T-helper 17 cell (primary cell): ENCODE data around the gene CBX5. TPM values are rescaled to one million over a fixed set of nuclear protein-coding genes. Genes with fewer than 3 reads are reported as not detected.

Experiments used
- ATAC-seq: fragments of 150-1000 bp; cut with Tn5 transposase; 2 replicates; pipeline ENCODE4 v1.10.0; 2021; ENCODE audit warnings: mild to moderate bottlenecking, moderate library complexity
- DNase-seq, 3 donors: peaks; one replicate each; pipeline versions ENCODE4 v3.0.0 to v3.0.0-alpha.2; 2020 to 2021
- H3K9me3 ChIP-seq: one replicate; pipeline ENCODE4 v1.7.0; 2013; ENCODE audit warnings: low read length, mild to moderate bottlenecking; ENCODE audit not compliant: control insufficient read depth, poor library complexity, severe bottlenecking
- H3K27ac Mint-ChIP-seq: one replicate; pipeline ENCODE4 v1.8.0; 2022; ENCODE audit warnings: mild to moderate bottlenecking, moderate library complexity, mixed read lengths
- H3K27me3 Mint-ChIP-seq: one replicate; pipeline ENCODE4 v1.8.0; 2022; ENCODE audit warnings: mixed read lengths
- H3K36me3 Mint-ChIP-seq: one replicate; pipeline ENCODE4 v1.8.0; 2022; ENCODE audit warnings: low read depth, mixed read lengths
- H3K4me1 Mint-ChIP-seq: one replicate; pipeline ENCODE4 v1.8.0; 2022; ENCODE audit warnings: mild to moderate bottlenecking, mixed read lengths
- H3K4me3 Mint-ChIP-seq: one replicate; pipeline ENCODE4 v1.8.0; 2022; ENCODE audit warnings: mild to moderate bottlenecking, moderate library complexity, mixed read lengths
- total RNA-seq, 4 donors: library from RNA in 2 of 4; stranded (reverse) in 2 of 4; gene quantifications; one replicate each; pipeline ENCODE4 v1.2.3 and lab custom pipeline; 2022 to 2026

Gene CBX5
- total RNA-seq, 2 donors from 2014 or later = 31.1 to 34.9 TPM

DNA sequence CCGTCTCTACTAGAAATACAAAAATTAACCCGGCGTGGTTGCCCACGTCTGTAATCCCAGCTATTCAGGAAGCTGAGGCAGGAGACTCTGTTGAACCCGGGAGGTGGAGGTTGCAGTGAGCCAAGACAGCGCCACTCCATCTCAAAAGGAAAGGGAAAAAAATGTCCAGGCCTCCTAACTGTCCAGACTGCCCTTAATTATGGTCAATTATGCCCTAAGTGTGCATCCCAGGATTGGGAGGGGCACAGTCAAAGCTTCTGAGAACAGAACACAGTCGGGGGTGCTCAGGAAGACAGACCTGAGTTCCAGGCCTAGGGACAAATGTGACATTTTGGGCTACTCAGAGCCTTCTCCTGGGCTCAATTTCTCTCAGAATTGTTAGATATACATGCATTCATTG is 59.4 kb downstream of the CBX5 start:
- no peak overlapping the region for H3K27ac Mint-ChIP-seq
- H3K4me3 Mint-ChIP-seq = no peak overlapping the region
- no peak for ATAC-seq
- H3K36me3 Mint-ChIP-seq = no peaks in the 10 kb centered on the region
- no peaks in the 10 kb centered on the region for H3K9me3 ChIP-seq
- peaks cover 7% of the 10 kb centered on the region for H3K27me3 Mint-ChIP-seq
- peaks cover 14% of the 10 kb centered on the region for H3K4me1 Mint-ChIP-seq
- DNase-seq = no peak

DNA sequence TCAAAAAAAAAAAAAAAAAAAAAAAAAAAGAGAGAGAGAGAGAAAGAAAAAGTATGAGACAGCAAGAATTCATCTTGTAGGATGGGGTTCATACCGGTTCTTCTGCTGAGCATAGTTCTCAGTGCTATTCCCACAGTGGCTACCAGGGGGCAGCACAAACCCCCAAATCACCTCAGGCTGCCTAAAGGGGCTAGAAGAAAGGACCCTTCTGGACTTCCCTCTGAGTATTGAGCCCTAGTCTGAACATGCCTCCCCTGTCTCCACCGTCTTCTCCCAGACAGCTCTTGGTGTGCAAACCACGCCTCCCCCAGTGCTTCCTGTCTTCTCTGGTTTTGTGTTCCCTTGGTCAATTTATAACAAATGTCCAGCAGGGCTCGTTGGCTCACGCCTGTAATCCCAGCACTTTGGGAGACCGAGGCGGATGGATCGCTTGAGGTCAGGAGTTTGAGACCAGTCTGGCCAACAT is 59.8 kb downstream of the CBX5 start:
- DNase-seq = peak; percentile 34 to 53 (median 48)
- H3K27me3 Mint-ChIP-seq = peaks cover 7% of the 10 kb centered on the region
- ATAC-seq = peak; percentile 63
- H3K4me3 Mint-ChIP-seq = peak overlapping the region; percentile 57
- H3K4me1 Mint-ChIP-seq = peaks cover 16% of the 10 kb centered on the region
- no peaks in the 10 kb centered on the region for H3K36me3 Mint-ChIP-seq
- H3K9me3 ChIP-seq = no peaks in the 10 kb centered on the region
- H3K27ac Mint-ChIP-seq = no peak overlapping the region

DNA sequence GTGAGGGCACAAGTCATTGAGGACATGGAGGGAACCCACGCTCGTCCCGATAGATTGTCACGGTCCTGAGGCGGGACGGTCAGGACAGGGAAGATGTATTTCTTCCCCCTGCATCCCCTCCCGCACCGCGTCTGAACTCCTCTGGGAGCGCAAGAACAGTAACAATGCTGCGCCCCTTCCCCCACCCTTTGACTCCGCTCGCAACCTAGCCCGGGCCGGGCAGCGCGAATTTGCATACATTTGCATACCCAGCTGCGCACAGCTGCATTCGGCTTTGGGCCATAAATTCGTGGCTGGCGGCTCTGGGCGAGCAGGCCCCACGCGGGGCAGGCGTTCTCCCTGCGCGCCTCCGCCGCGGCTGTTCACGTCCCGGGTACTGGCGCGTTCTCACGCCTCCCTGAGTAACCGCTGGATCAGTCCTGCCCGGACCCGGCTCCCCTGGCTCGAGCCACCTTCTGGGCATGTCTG is 62.1 kb downstream of the CBX5 start:
- no peak overlapping the region for H3K27ac Mint-ChIP-seq
- no peak overlapping the region for H3K4me3 Mint-ChIP-seq

DNA sequence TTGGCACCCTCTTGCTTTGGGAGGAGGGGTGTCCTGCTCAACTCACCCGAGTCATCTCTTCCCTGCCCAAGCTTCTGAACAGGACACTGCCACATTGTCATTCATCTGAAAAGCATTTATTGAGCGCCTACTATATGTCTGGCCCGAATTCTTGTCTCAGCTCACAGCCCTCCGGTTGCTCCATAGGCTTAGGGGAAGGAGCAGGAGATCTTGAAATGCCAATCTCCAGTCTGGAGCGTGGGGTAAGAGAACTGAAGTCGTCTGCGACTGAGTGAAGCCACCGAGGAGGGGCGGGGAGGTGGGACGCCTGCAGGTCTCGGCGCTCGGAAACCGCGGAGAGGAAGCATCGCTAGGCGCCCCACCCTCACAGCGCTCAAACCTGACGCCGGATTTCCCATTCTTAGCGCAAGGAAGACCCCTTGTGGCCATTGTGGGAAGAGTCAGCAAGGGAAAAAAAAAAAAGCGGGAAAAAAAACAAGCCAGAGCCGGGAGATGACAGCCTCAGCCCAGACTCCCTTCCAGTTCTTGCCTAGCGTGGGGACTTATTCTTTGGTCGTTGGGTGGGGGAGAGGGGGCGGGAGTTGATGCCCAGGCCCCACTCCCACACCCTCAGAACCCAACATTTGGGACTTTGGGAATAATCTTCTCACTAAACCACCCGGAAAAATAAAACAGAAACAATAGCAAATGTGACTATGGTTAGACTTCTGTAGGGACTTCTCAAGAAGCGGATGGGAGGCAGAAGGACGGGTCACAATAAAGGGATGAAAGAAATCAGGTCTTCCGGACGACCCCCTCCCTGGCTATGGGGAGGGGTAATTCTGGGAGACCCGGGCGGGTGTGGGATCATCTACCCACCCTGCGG is 62.9 kb downstream of the CBX5 start:
- no peaks in the 10 kb centered on the region for H3K9me3 ChIP-seq
- H3K4me1 Mint-ChIP-seq = peaks cover 20% of the 10 kb centered on the region
- peaks cover 10% of the 10 kb centered on the region for H3K27me3 Mint-ChIP-seq
- H3K4me3 Mint-ChIP-seq = peak overlapping the region; percentile 96
- ATAC-seq = peak; percentile 76
- peaks cover 2% of the 10 kb centered on the region for H3K36me3 Mint-ChIP-seq
- peak; percentile 62 to 73 (median 70) for DNase-seq
- peak overlapping the region; percentile 88 for H3K27ac Mint-ChIP-seq

More for the DNA sequence above, 62.1 kb downstream of the CBX5 start:
- peaks cover 18% of the 10 kb centered on the region for H3K4me1 Mint-ChIP-seq
- H3K27me3 Mint-ChIP-seq = peaks cover 7% of the 10 kb centered on the region
- H3K36me3 Mint-ChIP-seq = no peaks in the 10 kb centered on the region
- ATAC-seq (no peak), DNase-seq (no peak)
- no peaks in the 10 kb centered on the region for H3K9me3 ChIP-seq

DNA sequence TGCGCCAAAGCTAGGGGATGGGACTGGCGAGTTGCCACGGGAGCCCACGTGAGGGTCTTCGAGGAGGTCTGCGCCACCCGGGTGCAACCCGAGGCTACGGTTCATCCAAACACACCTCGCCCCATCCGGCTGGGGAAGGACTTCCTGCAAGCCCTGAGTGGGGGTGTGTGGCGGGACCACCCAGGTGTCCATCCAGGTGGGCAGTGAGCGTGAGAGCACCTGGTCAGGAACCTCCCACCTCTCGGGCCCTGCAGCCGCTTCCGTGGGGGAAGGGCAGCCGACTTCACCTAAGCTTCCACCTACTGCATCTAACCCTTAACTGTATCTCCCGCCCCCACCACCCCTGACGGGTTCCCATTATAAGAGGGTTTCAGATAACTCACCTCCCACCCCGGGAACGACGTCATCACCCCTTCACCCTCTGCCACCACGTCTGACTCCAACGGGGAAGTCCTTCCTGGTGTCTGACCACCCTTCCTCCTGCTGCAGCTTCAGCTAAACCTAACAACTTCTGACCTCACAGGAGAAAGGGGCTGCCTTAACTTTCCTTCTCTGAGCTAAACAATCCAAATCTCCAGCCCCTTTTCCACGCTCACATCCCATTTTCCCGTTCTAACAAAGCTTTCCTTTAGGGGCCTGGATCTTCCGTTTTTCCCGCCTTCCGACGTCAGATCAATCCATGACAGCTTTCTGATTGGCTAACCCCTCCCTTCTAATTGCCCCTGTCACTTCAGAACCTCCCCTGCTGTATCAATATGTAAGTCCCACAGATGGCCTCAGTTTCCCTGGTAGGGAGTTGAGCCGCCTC is 63.7 kb downstream of the CBX5 start:
- peaks cover 3% of the 10 kb centered on the region for H3K36me3 Mint-ChIP-seq
- peaks cover 16% of the 10 kb centered on the region for H3K27me3 Mint-ChIP-seq
- ATAC-seq (no peak), DNase-seq (peak; percentile 17 to 25 (median 22))
- peak overlapping the region; percentile 96 for H3K4me3 Mint-ChIP-seq
- H3K27ac Mint-ChIP-seq = peak overlapping the region; percentile 88
- peaks cover 25% of the 10 kb centered on the region for H3K4me1 Mint-ChIP-seq
- H3K9me3 ChIP-seq = no peaks in the 10 kb centered on the region

DNA sequence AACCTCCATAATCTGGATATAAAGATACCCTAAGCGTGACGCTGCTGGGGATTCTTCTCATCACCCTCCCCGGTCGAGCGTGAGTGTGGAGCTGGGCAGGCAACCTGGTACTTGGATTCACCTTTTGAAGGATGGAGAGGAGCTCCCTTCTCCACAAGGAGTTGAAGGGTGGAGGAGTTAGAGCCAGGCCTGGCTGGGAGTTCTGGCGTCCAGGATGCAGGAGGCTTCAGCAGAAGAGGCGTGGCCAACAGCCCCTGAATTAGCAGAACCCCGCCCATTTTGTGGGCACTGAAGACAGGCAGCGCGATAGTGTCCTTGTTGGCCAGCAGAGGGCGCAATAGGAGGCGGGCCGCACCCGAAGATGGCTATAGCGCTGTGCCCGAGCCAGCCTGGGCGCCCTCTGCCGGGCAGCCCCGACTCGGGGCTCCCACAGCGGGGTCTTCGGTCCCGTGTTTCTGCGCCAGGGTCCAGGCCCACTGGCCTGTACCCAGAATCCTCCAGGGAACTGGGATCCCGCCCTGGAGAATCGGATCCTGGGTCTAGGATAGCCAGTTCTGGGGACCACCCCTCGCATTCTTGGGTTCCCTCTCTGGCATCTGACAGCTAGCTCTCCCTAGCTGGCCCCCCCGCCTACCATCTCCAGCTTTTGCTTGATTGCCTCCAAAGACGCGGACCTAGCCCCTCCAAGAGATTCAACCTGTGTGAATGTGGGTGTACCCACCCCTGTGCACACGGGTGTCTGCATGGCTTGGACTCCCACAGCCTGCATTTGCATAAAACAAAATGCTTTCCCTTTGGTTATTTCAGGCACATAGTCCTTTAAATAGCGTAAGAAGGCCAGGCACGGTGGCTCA is 65.1 kb downstream of the CBX5 start:
- Mint-ChIP-seq H3K27me3 (peaks cover 20% of the 10 kb centered on the region), H3K4me3 (peak overlapping the region; percentile 96), H3K36me3 (peaks cover 3% of the 10 kb centered on the region), H3K4me1 (peaks cover 25% of the 10 kb centered on the region), H3K27ac (no peak overlapping the region)
- no peaks in the 10 kb centered on the region for H3K9me3 ChIP-seq
- ATAC-seq = peak; percentile 88
- peak; percentile 83 to 91 (median 84) for DNase-seq

DNA sequence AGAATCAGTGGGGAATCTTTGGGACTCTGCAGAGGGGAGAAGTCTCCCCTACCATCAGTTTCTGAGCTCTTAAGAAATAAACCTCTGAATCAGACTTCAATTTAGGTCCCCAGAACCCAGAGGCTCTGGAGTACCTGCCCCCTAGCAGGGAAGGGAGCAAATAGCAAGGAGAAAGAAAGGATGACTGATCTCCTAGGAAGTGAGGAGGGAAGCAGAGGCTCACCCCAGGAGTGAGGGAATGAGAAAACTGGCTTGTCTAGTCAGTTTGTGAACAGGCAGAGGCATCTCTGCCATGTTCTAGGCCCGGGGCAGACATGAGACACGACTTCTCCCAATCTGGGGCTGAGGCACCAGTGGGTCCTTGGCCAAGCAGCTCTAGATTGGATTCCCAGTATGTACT is 66.8 kb downstream of the CBX5 start:
- Mint-ChIP-seq H3K4me3 (no peak overlapping the region), H3K27me3 (peaks cover 28% of the 10 kb centered on the region), H3K4me1 (peaks cover 25% of the 10 kb centered on the region), H3K36me3 (peaks cover 3% of the 10 kb centered on the region), H3K27ac (no peak overlapping the region)
- DNase-seq (no peak), ATAC-seq (no peak)
- no peaks in the 10 kb centered on the region for H3K9me3 ChIP-seq

DNA sequence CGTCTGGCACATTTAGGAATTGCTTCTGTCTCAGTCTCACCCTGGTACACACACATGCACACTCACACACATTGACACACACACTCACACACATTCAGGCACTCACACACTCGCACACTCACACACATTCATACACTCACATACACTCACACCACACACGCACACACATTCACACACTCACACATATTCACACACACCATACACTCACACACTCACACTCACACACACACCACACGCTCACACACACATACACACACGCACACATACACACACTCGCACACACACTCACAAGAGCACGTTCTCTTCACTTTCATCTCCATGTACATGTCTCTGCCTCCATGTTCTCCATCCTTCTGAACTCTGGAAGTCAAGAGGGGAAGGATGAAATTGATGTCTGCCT is 68.0 kb downstream of the CBX5 start:
- H3K4me1 Mint-ChIP-seq = peaks cover 26% of the 10 kb centered on the region
- peaks cover 3% of the 10 kb centered on the region for H3K36me3 Mint-ChIP-seq
- H3K9me3 ChIP-seq = no peaks in the 10 kb centered on the region
- ATAC-seq (no peak), DNase-seq (no peak)
- no peak overlapping the region for H3K27ac Mint-ChIP-seq
- no peak overlapping the region for H3K4me3 Mint-ChIP-seq
- H3K27me3 Mint-ChIP-seq = peaks cover 32% of the 10 kb centered on the region

DNA sequence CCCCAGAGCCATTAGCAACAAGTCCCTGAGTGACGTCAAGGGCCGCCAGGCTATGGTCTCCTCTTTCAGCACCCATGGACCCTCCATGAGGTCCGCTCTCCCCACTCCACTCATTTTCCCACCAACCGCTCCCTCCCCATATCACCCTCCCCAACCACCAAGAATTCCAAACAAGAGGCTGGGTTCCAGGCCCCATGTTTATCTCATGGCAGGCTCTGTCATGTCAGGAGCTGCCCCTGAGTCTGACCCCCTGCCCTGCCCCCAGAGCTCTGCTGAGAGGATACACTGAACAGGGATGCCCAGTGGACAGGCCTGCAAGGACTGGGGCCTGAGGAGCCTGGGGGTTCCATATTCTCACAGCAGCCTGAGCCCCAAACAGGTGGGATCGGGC is 69.5 kb downstream of the CBX5 start:
- peaks cover 16% of the 10 kb centered on the region for H3K4me1 Mint-ChIP-seq
- H3K36me3 Mint-ChIP-seq = peaks cover 3% of the 10 kb centered on the region
- ATAC-seq (no peak), DNase-seq (no peak)
- H3K27me3 Mint-ChIP-seq = peaks cover 43% of the 10 kb centered on the region
- no peak overlapping the region for H3K4me3 Mint-ChIP-seq
- no peak overlapping the region for H3K27ac Mint-ChIP-seq
- H3K9me3 ChIP-seq = no peaks in the 10 kb centered on the region

DNA sequence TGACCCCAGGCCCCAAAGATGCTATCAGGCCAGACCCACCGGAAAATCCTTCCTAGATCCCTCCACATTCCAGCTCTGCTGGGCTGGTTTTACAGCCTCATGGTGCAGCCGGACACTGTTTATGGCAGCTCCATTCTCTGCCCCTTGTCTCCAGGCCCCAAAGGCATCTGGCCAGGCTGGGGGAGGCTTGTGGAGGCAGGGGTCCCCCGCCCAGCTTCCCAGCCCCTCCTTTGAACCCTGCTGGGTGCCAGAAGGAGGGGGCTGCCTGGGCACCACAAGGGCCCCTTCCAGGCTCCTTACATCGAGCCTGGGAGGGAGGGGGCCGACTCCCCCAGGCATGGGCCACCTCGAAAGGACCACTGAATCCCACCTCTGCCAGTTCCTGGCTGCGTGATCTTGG is 71.3 kb downstream of the CBX5 start:
- ATAC-seq (no peak), DNase-seq (no peak)
- no peak overlapping the region for H3K27ac Mint-ChIP-seq
- H3K4me3 Mint-ChIP-seq = no peak overlapping the region
- H3K36me3 Mint-ChIP-seq = peaks cover 3% of the 10 kb centered on the region
- H3K27me3 Mint-ChIP-seq = peaks cover 56% of the 10 kb centered on the region
- H3K9me3 ChIP-seq = no peaks in the 10 kb centered on the region
- peaks cover 14% of the 10 kb centered on the region for H3K4me1 Mint-ChIP-seq

DNA sequence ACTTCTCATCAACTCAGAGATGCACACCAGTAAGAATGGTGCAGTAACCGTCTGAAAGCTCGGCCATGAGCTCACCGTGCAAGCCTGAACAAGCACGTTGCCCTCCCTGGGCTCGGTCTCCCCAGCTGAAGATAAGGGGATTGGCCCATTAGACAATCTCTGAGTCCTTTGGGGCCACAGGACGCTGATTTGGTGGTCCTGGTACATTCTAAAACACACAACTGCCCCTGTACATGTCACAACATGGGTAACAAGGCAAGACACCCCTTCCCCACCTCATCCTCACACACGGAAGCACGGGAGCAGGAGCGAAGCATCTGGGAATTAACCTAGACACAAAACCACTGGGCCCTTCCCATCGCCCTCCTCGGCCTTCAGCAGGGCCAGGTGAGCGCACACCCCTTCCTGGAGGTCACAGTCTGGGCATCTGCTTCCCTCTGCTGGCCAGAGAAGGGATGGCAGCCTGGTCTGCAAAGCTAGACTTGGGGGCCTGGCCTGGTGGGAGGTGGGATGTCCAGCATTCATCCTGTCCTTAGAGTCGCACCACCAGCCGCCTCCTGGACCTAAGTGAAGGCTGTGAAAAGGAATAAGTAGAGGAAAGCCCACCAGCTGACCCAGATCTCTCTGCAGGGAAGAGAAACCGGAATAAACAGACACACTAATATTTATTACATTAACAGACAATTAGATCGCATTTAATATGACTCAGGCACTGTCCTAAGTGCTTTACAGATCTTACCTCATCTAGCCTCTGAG is 72.2 kb downstream of the CBX5 start:
- no peak overlapping the region for H3K27ac Mint-ChIP-seq
- ATAC-seq = peak; percentile 91
- H3K9me3 ChIP-seq = no peaks in the 10 kb centered on the region
- H3K4me3 Mint-ChIP-seq = no peak overlapping the region
- peak; percentile 57 to 74 (median 62) for DNase-seq
- H3K36me3 Mint-ChIP-seq = peaks cover 3% of the 10 kb centered on the region
- peaks cover 61% of the 10 kb centered on the region for H3K27me3 Mint-ChIP-seq
- H3K4me1 Mint-ChIP-seq = peaks cover 14% of the 10 kb centered on the region

DNA sequence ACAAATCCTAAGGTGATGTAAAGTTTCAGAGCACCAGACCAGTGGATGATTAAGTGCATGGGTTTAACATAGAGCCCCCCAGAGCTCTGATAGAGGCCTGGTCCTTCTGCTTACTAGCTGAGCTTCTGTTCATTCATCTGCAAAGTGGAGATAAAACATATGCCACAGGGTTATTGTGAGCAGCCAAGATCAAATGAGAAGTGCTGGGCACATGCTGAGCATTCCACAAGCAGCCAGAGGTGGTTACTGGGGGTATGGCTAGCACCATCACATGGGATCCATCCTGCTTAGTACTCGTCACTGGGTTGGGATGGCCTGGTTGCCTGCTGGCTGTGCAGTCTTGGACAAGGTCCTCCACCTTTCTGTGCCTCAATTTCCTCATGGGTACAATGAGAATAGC is 73.1 kb downstream of the CBX5 start:
- DNase-seq = no peak
- no peaks in the 10 kb centered on the region for H3K36me3 Mint-ChIP-seq
- peaks cover 63% of the 10 kb centered on the region for H3K27me3 Mint-ChIP-seq
- no peak for ATAC-seq
- peaks cover 10% of the 10 kb centered on the region for H3K4me1 Mint-ChIP-seq
- no peak overlapping the region for H3K27ac Mint-ChIP-seq
- H3K4me3 Mint-ChIP-seq = no peak overlapping the region
- no peaks in the 10 kb centered on the region for H3K9me3 ChIP-seq
